Lower leg skin (tissue), 3 donors: ENCODE data around the gene DENND1B.

Experiments used
- POLR2A ChIP-seq, 2 donors: fragments of 450-650 bp; IDR thresholded peaks; one replicate each; pipeline ENCODE4 v1.6.1; 2016 to 2017; ENCODE audit warnings: antibody characterized with exemption in 2 of 2, mild to moderate bottlenecking in 1 of 2, moderate library complexity in 1 of 2
- TF ChIP-seq, protein P1 (sequence below), 3 donors: fragments of 450-650 bp; IDR thresholded peaks; one replicate each; pipeline ENCODE4 v1.5.1; 2016; ENCODE audit warnings: antibody characterized with exemption in 3 of 3, mild to moderate bottlenecking in 3 of 3, moderate library complexity in 2 of 3

DNA sequence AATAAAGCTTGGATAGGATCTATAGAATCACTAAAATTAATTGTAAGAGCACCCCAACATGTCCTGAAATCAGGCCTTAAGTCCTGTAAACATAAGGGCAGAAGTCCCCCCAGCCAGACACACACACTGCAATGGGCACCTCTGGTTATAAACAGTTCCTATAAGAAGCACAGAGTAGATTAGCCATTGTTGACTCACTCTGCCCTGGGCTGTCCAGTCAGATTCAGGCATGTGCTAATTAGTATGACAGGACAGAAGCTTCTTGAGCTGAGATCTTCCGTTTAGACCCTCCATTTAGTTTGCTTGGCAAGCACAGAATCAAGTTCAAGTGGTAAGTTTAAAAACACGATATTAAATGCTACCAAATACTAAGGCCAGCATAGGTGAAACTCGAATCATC, 11.8 kb upstream of the DENND1B start:
- no peak for TF ChIP-seq POLR2A (IDR thresholded peaks at IDR 0.05)
- TF ChIP-seq, protein P1, sequence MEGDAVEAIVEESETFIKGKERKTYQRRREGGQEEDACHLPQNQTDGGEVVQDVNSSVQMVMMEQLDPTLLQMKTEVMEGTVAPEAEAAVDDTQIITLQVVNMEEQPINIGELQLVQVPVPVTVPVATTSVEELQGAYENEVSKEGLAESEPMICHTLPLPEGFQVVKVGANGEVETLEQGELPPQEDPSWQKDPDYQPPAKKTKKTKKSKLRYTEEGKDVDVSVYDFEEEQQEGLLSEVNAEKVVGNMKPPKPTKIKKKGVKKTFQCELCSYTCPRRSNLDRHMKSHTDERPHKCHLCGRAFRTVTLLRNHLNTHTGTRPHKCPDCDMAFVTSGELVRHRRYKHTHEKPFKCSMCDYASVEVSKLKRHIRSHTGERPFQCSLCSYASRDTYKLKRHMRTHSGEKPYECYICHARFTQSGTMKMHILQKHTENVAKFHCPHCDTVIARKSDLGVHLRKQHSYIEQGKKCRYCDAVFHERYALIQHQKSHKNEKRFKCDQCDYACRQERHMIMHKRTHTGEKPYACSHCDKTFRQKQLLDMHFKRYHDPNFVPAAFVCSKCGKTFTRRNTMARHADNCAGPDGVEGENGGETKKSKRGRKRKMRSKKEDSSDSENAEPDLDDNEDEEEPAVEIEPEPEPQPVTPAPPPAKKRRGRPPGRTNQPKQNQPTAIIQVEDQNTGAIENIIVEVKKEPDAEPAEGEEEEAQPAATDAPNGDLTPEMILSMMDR (IDR thresholded peaks at IDR 0.05): no peak
